Measurements from ENCODE around the gene RAPGEF5.

The RAPGEF5 gene

GRCh38 chr7:22140578-22140977 is 216.4 kb downstream of the RAPGEF5 start:
- H3K4me1 ChIP-seq (ENCODE audit: insufficient read depth, low read length): peaks cover 39% of the 10 kb centered on the region
- H3K27me3 ChIP-seq (ENCODE audit: insufficient read depth, low read length): no peaks in the 10 kb centered on the region
- H3K4me3 ChIP-seq (ENCODE audit: low read length): 0 out of 2 replicates have a peak overlapping the region, but pooled peaks have one; percentile 6
- peaks cover 39% of the 10 kb centered on the region for H3K36me3 ChIP-seq (ENCODE audit: insufficient read depth, low read depth, low read length)
- no peaks in the 10 kb centered on the region; the same call in 1 of the 2 replicates for H3K9me3 ChIP-seq (ENCODE audit: insufficient read depth, low read depth, low read length)
- H3K27ac ChIP-seq (ENCODE audit: low read length): no peak overlapping the region
- H3K9ac ChIP-seq (ENCODE audit: low read depth, low read length): no peak overlapping the region; the same call in 1 of the 2 replicates

GRCh38 chr7:22138886-22139285 is 218.1 kb downstream of the RAPGEF5 start:
- Histone ChIP-seq H3K36me3 (ENCODE audit: insufficient read depth, low read depth, low read length) (peaks cover 37% of the 10 kb centered on the region), H3K27me3 (ENCODE audit: insufficient read depth, low read length) (no peaks in the 10 kb centered on the region), H3K9me3 (ENCODE audit: insufficient read depth, low read depth, low read length) (no peaks in the 10 kb centered on the region; the same call in 1 of the 2 replicates), H3K9ac (ENCODE audit: low read depth, low read length) (no peak overlapping the region), H3K4me1 (ENCODE audit: insufficient read depth, low read length) (peaks cover 39% of the 10 kb centered on the region), H3K27ac (ENCODE audit: low read length) (no peak overlapping the region), H3K4me3 (ENCODE audit: low read length) (no peak overlapping the region)

GRCh38 chr7:22138106-22138505 is 218.8 kb downstream of the RAPGEF5 start:
- H3K9ac ChIP-seq (ENCODE audit: low read depth, low read length): no peak overlapping the region
- H3K4me3 ChIP-seq (ENCODE audit: low read length): no peak overlapping the region
- H3K9me3 ChIP-seq (ENCODE audit: insufficient read depth, low read depth, low read length): no peaks in the 10 kb centered on the region; the same call in 1 of the 2 replicates
- no peaks in the 10 kb centered on the region for H3K27me3 ChIP-seq (ENCODE audit: insufficient read depth, low read length)
- peaks cover 37% of the 10 kb centered on the region for H3K36me3 ChIP-seq (ENCODE audit: insufficient read depth, low read depth, low read length)
- no peak overlapping the region for H3K27ac ChIP-seq (ENCODE audit: low read length)
- H3K4me1 ChIP-seq (ENCODE audit: insufficient read depth, low read length): peaks cover 32% of the 10 kb centered on the region

GRCh38 chr7:22137466-22137865 is 219.5 kb downstream of the RAPGEF5 start:
- Histone ChIP-seq H3K4me3 (ENCODE audit: low read length) (no peak overlapping the region), H3K27me3 (ENCODE audit: insufficient read depth, low read length) (no peaks in the 10 kb centered on the region), H3K4me1 (ENCODE audit: insufficient read depth, low read length) (peaks cover 26% of the 10 kb centered on the region), H3K36me3 (ENCODE audit: insufficient read depth, low read depth, low read length) (peaks cover 37% of the 10 kb centered on the region), H3K27ac (ENCODE audit: low read length) (no peak overlapping the region), H3K9ac (ENCODE audit: low read depth, low read length) (no peak overlapping the region), H3K9me3 (ENCODE audit: insufficient read depth, low read depth, low read length) (no peaks in the 10 kb centered on the region; the same call in 1 of the 2 replicates)

- Histone ChIP-seq H3K36me3 (ENCODE audit: insufficient read depth, low read depth, low read length) (peaks cover 37% of the 10 kb centered on the region), H3K27ac (ENCODE audit: low read length) (no peak overlapping the region), H3K4me1 (ENCODE audit: insufficient read depth, low read length) (peaks cover 25% of the 10 kb centered on the region), H3K27me3 (ENCODE audit: insufficient read depth, low read length) (no peaks in the 10 kb centered on the region), H3K9me3 (ENCODE audit: insufficient read depth, low read depth, low read length) (no peaks in the 10 kb centered on the region; the same call in 1 of the 2 replicates), H3K9ac (ENCODE audit: low read depth, low read length) (no peak overlapping the region), H3K4me3 (ENCODE audit: low read length) (no peak overlapping the region)
Measured at GRCh38 chr7:22137026-22137425, 219.9 kb downstream of the RAPGEF5 start.

- Histone ChIP-seq H3K4me3 (ENCODE audit: low read length) (no peak overlapping the region), H3K27me3 (ENCODE audit: insufficient read depth, low read length) (no peaks in the 10 kb centered on the region), H3K27ac (ENCODE audit: low read length) (no peak overlapping the region), H3K4me1 (ENCODE audit: insufficient read depth, low read length) (no peaks in the 10 kb centered on the region), H3K9me3 (ENCODE audit: insufficient read depth, low read depth, low read length) (no peaks in the 10 kb centered on the region), H3K9ac (ENCODE audit: low read depth, low read length) (no peak overlapping the region), H3K36me3 (ENCODE audit: insufficient read depth, low read depth, low read length) (no peaks in the 10 kb centered on the region; the same call in 1 of the 2 replicates)
Measured at GRCh38 chr7:22129819-22130580, 227.0 kb downstream of the RAPGEF5 start.

- Histone ChIP-seq H3K9me3 (ENCODE audit: insufficient read depth, low read depth, low read length) (no peaks in the 10 kb centered on the region), H3K9ac (ENCODE audit: low read depth, low read length) (no peak overlapping the region), H3K27ac (ENCODE audit: low read length) (no peak overlapping the region), H3K36me3 (ENCODE audit: insufficient read depth, low read depth, low read length) (peaks cover 2% of the 10 kb centered on the region; the same call in 1 of the 2 replicates), H3K4me3 (ENCODE audit: low read length) (no peak overlapping the region), H3K4me1 (ENCODE audit: insufficient read depth, low read length) (no peaks in the 10 kb centered on the region), H3K27me3 (ENCODE audit: insufficient read depth, low read length) (no peaks in the 10 kb centered on the region)
Measured at GRCh38 chr7:22129166-22129565, 227.8 kb downstream of the RAPGEF5 start.

- no peaks in the 10 kb centered on the region for H3K9me3 ChIP-seq (ENCODE audit: insufficient read depth, low read depth, low read length)
- H3K9ac ChIP-seq (ENCODE audit: low read depth, low read length): no peak overlapping the region
- H3K4me1 ChIP-seq (ENCODE audit: insufficient read depth, low read length): peaks cover 4% of the 10 kb centered on the region; the same call in 1 of the 2 replicates
- H3K4me3 ChIP-seq (ENCODE audit: low read length): no peak overlapping the region
- no peaks in the 10 kb centered on the region for H3K27me3 ChIP-seq (ENCODE audit: insufficient read depth, low read length)
- peaks cover 5% of the 10 kb centered on the region; the same call in 1 of the 2 replicates for H3K36me3 ChIP-seq (ENCODE audit: insufficient read depth, low read depth, low read length)
- no peak overlapping the region for H3K27ac ChIP-seq (ENCODE audit: low read length)
Measured at GRCh38 chr7:22128528-22128920, 228.4 kb downstream of the RAPGEF5 start.

GRCh38 chr7:22127835-22128527 is 229.0 kb downstream of the RAPGEF5 start:
- no peak overlapping the region for H3K4me3 ChIP-seq (ENCODE audit: low read length)
- H3K4me1 ChIP-seq (ENCODE audit: insufficient read depth, low read length): peaks cover 8% of the 10 kb centered on the region; the same call in 1 of the 2 replicates
- peaks cover 5% of the 10 kb centered on the region; the same call in 1 of the 2 replicates for H3K36me3 ChIP-seq (ENCODE audit: insufficient read depth, low read depth, low read length)
- no peaks in the 10 kb centered on the region for H3K27me3 ChIP-seq (ENCODE audit: insufficient read depth, low read length)
- no peak overlapping the region for H3K27ac ChIP-seq (ENCODE audit: low read length)
- no peak overlapping the region for H3K9ac ChIP-seq (ENCODE audit: low read depth, low read length)
- H3K9me3 ChIP-seq (ENCODE audit: insufficient read depth, low read depth, low read length): no peaks in the 10 kb centered on the region

- H3K9me3 ChIP-seq (ENCODE audit: insufficient read depth, low read depth, low read length): no peaks in the 10 kb centered on the region
- H3K27ac ChIP-seq (ENCODE audit: low read length): no peak overlapping the region
Measured at GRCh38 chr7:22125436-22125835, 231.5 kb downstream of the RAPGEF5 start.

GRCh38 chr7:22124941-22125340 is 232.0 kb downstream of the RAPGEF5 start:
- Histone ChIP-seq H3K4me1 (ENCODE audit: insufficient read depth, low read length) (peaks cover 8% of the 10 kb centered on the region; the same call in 1 of the 2 replicates), H3K9me3 (ENCODE audit: insufficient read depth, low read depth, low read length) (no peaks in the 10 kb centered on the region), H3K27me3 (ENCODE audit: insufficient read depth, low read length) (no peaks in the 10 kb centered on the region), H3K27ac (ENCODE audit: low read length) (no peak overlapping the region), H3K36me3 (ENCODE audit: insufficient read depth, low read depth, low read length) (peaks cover 13% of the 10 kb centered on the region; the same call in 1 of the 2 replicates), H3K9ac (ENCODE audit: low read depth, low read length) (no peak overlapping the region), H3K4me3 (ENCODE audit: low read length) (no peak overlapping the region)

More at GRCh38 chr7:22125436-22125835, 231.5 kb downstream of the RAPGEF5 start:
- Histone ChIP-seq H3K9ac (ENCODE audit: low read depth, low read length) (no peak overlapping the region), H3K4me3 (ENCODE audit: low read length) (no peak overlapping the region), H3K4me1 (ENCODE audit: insufficient read depth, low read length) (peaks cover 8% of the 10 kb centered on the region; the same call in 1 of the 2 replicates), H3K27me3 (ENCODE audit: insufficient read depth, low read length) (no peaks in the 10 kb centered on the region), H3K36me3 (ENCODE audit: insufficient read depth, low read depth, low read length) (peaks cover 13% of the 10 kb centered on the region; the same call in 1 of the 2 replicates)
